PC-9 (cell line): ENCODE data around the gene MPZL1.

Experiments used
- EZH2 ChIP-seq: fragments of 200-600 bp; sonication (generic); IDR thresholded peaks from 2 replicates; pipeline ENCODE4 v1.8.0; 2017; ENCODE audit warnings: antibody characterized with exemption, low read depth
- TF ChIP-seq, protein P1 (sequence below): fragments of 200-600 bp; sonication (generic); conservative IDR thresholded peaks from 2 replicates; pipeline ENCODE4 v1.6.1; 2017; ENCODE audit warnings: mixed run types, antibody characterized with exemption, mild to moderate bottlenecking, moderate library complexity

DNA sequence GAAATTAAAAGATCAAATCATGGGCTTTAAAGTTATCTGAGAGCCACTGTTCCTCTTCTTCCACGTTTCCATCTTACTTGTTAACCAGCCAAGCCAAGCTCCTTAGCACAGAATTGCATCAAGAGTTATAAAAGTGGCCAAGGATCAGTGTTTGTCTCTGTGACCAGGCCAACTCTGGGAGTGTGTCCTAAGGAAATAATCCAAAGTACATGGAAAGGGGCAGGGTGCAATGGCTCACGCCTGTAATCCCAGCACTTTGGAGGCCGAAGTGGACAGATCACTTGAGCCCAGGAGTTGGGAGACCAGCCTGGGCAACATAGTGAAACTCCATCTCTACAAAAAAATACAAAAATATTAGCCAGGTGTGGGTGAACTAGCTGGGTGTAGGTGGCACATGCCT is 10.0 kb upstream of the MPZL1 start:
- TF ChIP-seq, protein P1, sequence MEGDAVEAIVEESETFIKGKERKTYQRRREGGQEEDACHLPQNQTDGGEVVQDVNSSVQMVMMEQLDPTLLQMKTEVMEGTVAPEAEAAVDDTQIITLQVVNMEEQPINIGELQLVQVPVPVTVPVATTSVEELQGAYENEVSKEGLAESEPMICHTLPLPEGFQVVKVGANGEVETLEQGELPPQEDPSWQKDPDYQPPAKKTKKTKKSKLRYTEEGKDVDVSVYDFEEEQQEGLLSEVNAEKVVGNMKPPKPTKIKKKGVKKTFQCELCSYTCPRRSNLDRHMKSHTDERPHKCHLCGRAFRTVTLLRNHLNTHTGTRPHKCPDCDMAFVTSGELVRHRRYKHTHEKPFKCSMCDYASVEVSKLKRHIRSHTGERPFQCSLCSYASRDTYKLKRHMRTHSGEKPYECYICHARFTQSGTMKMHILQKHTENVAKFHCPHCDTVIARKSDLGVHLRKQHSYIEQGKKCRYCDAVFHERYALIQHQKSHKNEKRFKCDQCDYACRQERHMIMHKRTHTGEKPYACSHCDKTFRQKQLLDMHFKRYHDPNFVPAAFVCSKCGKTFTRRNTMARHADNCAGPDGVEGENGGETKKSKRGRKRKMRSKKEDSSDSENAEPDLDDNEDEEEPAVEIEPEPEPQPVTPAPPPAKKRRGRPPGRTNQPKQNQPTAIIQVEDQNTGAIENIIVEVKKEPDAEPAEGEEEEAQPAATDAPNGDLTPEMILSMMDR, result no peak
- no peak for TF ChIP-seq EZH2
